ENCODE results near the gene HMCN2.

DNA sequence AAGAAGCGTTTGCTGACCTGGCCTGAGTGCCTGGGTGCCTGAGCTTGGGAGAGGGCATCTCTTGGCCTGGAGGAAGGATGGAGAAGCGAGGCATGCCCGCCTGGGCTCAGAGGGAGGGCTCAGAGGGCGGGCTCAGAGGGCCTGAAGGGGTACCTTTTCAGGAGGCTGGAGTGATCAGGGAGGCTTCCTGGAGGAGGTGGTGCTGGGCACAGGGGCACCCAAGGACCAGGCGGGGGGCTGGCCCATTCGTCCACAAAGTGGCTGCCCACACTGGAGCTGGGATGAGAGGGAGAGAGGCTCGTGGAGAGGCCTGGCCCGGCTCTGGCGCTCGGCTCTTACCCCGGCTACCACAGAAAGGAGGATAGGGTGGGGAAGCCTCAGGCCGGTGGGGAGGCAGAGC is 212.0 kb downstream of the HMCN2 start:
- TF ChIP-seq EZH2phosphoT487 (IDR thresholded peaks at IDR 0.05; ENCODE audit: low read depth, severe bottlenecking, unreplicated experiment) = no peak
- TF ChIP-seq, protein P1, sequence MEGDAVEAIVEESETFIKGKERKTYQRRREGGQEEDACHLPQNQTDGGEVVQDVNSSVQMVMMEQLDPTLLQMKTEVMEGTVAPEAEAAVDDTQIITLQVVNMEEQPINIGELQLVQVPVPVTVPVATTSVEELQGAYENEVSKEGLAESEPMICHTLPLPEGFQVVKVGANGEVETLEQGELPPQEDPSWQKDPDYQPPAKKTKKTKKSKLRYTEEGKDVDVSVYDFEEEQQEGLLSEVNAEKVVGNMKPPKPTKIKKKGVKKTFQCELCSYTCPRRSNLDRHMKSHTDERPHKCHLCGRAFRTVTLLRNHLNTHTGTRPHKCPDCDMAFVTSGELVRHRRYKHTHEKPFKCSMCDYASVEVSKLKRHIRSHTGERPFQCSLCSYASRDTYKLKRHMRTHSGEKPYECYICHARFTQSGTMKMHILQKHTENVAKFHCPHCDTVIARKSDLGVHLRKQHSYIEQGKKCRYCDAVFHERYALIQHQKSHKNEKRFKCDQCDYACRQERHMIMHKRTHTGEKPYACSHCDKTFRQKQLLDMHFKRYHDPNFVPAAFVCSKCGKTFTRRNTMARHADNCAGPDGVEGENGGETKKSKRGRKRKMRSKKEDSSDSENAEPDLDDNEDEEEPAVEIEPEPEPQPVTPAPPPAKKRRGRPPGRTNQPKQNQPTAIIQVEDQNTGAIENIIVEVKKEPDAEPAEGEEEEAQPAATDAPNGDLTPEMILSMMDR (IDR thresholded peaks at IDR 0.05; ENCODE audit: poor library complexity) = no peak

Data from hepatocyte (in vitro differentiated cells).